Panc1 (cell line): ENCODE data around the gene GDPD5. TPM values are rescaled to one million over a fixed set of nuclear protein-coding genes. Genes with fewer than 3 reads are reported as not detected.

Source experiments
- ATAC-seq: fragments of 200-7000 bp; cut with Tn5 transposase; 2 replicates; pipeline ENCODE4 v1.9.1; 2020; ENCODE audit warnings: mild to moderate bottlenecking, moderate library complexity
- BruUV-seq: library from RNA; stranded (reverse); fragments of 400-500 nt; replicated peaks from 2 replicates; lab custom pipeline; 2021; lab: Mats Ljungman, UMichigan
- CTCF ChIA-PET: fragments of 300-600 bp; sonication (Branson Sonifier 250); formaldehyde crosslinking; loops from one replicate; lab custom pipeline; 2022; ENCODE audit warnings: antibody characterized with exemption; lab: Charles Lee
- POLR2A ChIA-PET: fragments of 300-600 bp; sonication (Branson Sonifier 250); formaldehyde crosslinking; loops from one replicate; lab custom pipeline; 2022; ENCODE audit warnings: antibody characterized with exemption; lab: Charles Lee
- DNase-seq: peaks from one replicate; pipeline ENCODE4 v3.0.0-alpha.2; 2010; ENCODE audit warnings: low read depth, low spot score
- H3K27ac ChIP-seq: 2 replicates; pipeline ENCODE4 v1.5.1; 2011; ENCODE audit warnings: mild to moderate bottlenecking, low read length, inconsistent platforms
- H3K27me3 ChIP-seq: fragments of 200-500 bp; sonication (Bioruptor generic); 2 replicates; pipeline ENCODE4 v1.6.0; 2014; ENCODE audit warnings: low read length, inconsistent platforms; ENCODE audit not compliant: control insufficient read depth, insufficient read depth
- H3K36me3 ChIP-seq: fragments of 200-500 bp; sonication (Bioruptor generic); 2 replicates; pipeline ENCODE4 v1.5.1; 2014; ENCODE audit warnings: inconsistent platforms, mild to moderate bottlenecking, low read length, moderate library complexity; ENCODE audit not compliant: control insufficient read depth, insufficient read depth
- H3K4me1 ChIP-seq: 2 replicates; pipeline ENCODE4 v1.5.1; 2011; ENCODE audit warnings: inconsistent platforms, mild to moderate bottlenecking, low read length, moderate library complexity; ENCODE audit not compliant: control insufficient read depth, insufficient read depth
- H3K4me3 ChIP-seq, 2 experiments: 2 replicates each; pipeline ENCODE4 v1.5.1; 2011 to 2012; ENCODE audit warnings: low read depth in 2 of 2, low read length in 2 of 2, mild to moderate bottlenecking in 2 of 2, inconsistent platforms in 1 of 2, moderate library complexity in 1 of 2
- H3K9me3 ChIP-seq: fragments of 200-500 bp; sonication (Bioruptor generic); 2 replicates; pipeline ENCODE4 v1.5.1; 2014; ENCODE audit warnings: low read depth, mild to moderate bottlenecking, inconsistent platforms, low read length, moderate library complexity; ENCODE audit not compliant: control insufficient read depth, insufficient read depth
- POLR2AphosphoS5 ChIP-seq: IDR thresholded peaks from 2 replicates; pipeline ENCODE4 v1.6.1; 2012; ENCODE audit warnings: mild to moderate bottlenecking, low read depth, low read length, moderate library complexity
- SIN3A ChIP-seq: IDR thresholded peaks from 2 replicates; pipeline ENCODE4 v1.6.1; 2012; ENCODE audit warnings: low read depth, mild to moderate bottlenecking, low read length, moderate library complexity, borderline replicate concordance; ENCODE audit not compliant: insufficient read depth
- TCF7L2 ChIP-seq: IDR thresholded peaks from 2 replicates; pipeline ENCODE4 v1.6.1; 2011; ENCODE audit warnings: mild to moderate bottlenecking, low read depth, low read length, inconsistent platforms
- in situ Hi-C: cut with HindIII; loops from 2 replicates; pipeline ENCODE4 v1.10.0; 2016; ENCODE audit warnings: low sequenced_read_pairs, low pct_unique_long_range_greater_than_20kb
- intact Hi-C: fragments of 100-400 bp; cut with micrococcal nuclease; formaldehyde crosslinking; loops from one replicate; pipeline ENCODE4 v1.10.0; 2022; ENCODE audit not compliant: unreplicated experiment
- total RNA-seq: library from RNA; stranded (reverse); gene quantifications from one replicate; pipeline ENCODE4 v1.2.1, GENCODE V29; 2021; ENCODE audit not compliant: unreplicated experiment
- TF ChIP-seq, protein P1 (sequence below): fragments of 450-650 bp; IDR thresholded peaks from 2 replicates; pipeline ENCODE4 v1.5.1; 2017; ENCODE audit warnings: mild to moderate bottlenecking
- TF ChIP-seq, protein P2 (sequence below), 2 experiments: IDR thresholded peaks; 2 replicates each; pipeline ENCODE4 v1.6.1; 2011 to 2012; ENCODE audit warnings: low read depth in 2 of 2, control low read depth in 1 of 2, low read length in 1 of 2, mild to moderate bottlenecking in 1 of 2, moderate library complexity in 1 of 2; ENCODE audit not compliant: insufficient read depth in 1 of 2

GDPD5 gene
- total RNA-seq, 1 experiment from 2014 or later: 6.0 TPM

DNA sequence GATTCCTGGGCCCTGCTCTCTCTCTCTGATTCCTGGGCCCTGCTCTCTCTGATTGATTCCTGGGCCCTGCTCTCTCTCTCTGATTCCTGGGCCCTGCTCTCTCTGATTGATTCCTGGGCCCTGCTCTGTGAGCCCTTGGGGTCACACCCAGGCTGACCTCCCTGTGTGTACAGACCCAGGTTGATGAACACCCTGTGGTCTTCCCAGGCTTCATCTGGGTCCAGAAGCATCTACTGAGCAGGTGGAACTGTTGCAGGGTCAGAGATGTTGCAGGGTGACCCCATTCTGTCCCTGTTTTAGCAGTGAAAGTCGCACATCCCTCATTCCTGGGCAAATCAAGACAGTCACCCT lies 16.3 kb upstream of the GDPD5 start:
- in situ Hi-C loops (no loop called here), intact Hi-C loops (loop anchor here (5.0 kb wide), 1 partner anchor 325 kb away; no protein-coding TSS in a partner anchor)
- no peaks in the 10 kb centered on the region for H3K27me3 ChIP-seq
- DNase-seq: no peak
- ChIA-PET CTCF (no interaction called here), POLR2A (no interaction called here)
- peaks cover 3% of the 10 kb centered on the region for H3K4me1 ChIP-seq
- BruUV-seq: no TSS peak
- no peak overlapping the region for H3K27ac ChIP-seq
- no peaks in the 10 kb centered on the region for H3K36me3 ChIP-seq
- H3K4me3 ChIP-seq: no peak overlapping the region
- TF ChIP-seq, protein P1, sequence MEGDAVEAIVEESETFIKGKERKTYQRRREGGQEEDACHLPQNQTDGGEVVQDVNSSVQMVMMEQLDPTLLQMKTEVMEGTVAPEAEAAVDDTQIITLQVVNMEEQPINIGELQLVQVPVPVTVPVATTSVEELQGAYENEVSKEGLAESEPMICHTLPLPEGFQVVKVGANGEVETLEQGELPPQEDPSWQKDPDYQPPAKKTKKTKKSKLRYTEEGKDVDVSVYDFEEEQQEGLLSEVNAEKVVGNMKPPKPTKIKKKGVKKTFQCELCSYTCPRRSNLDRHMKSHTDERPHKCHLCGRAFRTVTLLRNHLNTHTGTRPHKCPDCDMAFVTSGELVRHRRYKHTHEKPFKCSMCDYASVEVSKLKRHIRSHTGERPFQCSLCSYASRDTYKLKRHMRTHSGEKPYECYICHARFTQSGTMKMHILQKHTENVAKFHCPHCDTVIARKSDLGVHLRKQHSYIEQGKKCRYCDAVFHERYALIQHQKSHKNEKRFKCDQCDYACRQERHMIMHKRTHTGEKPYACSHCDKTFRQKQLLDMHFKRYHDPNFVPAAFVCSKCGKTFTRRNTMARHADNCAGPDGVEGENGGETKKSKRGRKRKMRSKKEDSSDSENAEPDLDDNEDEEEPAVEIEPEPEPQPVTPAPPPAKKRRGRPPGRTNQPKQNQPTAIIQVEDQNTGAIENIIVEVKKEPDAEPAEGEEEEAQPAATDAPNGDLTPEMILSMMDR: no peak
- TF ChIP-seq SIN3A: no peak
- TF ChIP-seq POLR2AphosphoS5: no peak
- TF ChIP-seq TCF7L2: no peak
- TF ChIP-seq, protein P2, sequence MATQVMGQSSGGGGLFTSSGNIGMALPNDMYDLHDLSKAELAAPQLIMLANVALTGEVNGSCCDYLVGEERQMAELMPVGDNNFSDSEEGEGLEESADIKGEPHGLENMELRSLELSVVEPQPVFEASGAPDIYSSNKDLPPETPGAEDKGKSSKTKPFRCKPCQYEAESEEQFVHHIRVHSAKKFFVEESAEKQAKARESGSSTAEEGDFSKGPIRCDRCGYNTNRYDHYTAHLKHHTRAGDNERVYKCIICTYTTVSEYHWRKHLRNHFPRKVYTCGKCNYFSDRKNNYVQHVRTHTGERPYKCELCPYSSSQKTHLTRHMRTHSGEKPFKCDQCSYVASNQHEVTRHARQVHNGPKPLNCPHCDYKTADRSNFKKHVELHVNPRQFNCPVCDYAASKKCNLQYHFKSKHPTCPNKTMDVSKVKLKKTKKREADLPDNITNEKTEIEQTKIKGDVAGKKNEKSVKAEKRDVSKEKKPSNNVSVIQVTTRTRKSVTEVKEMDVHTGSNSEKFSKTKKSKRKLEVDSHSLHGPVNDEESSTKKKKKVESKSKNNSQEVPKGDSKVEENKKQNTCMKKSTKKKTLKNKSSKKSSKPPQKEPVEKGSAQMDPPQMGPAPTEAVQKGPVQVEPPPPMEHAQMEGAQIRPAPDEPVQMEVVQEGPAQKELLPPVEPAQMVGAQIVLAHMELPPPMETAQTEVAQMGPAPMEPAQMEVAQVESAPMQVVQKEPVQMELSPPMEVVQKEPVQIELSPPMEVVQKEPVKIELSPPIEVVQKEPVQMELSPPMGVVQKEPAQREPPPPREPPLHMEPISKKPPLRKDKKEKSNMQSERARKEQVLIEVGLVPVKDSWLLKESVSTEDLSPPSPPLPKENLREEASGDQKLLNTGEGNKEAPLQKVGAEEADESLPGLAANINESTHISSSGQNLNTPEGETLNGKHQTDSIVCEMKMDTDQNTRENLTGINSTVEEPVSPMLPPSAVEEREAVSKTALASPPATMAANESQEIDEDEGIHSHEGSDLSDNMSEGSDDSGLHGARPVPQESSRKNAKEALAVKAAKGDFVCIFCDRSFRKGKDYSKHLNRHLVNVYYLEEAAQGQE (IDR thresholded peaks at IDR 0.05; ENCODE audit: insufficient read depth in 1 of 2, low read depth in 2 of 2, low read length in 1 of 2): no peak
- no peaks in the 10 kb centered on the region for H3K9me3 ChIP-seq
- no peak for ATAC-seq

DNA sequence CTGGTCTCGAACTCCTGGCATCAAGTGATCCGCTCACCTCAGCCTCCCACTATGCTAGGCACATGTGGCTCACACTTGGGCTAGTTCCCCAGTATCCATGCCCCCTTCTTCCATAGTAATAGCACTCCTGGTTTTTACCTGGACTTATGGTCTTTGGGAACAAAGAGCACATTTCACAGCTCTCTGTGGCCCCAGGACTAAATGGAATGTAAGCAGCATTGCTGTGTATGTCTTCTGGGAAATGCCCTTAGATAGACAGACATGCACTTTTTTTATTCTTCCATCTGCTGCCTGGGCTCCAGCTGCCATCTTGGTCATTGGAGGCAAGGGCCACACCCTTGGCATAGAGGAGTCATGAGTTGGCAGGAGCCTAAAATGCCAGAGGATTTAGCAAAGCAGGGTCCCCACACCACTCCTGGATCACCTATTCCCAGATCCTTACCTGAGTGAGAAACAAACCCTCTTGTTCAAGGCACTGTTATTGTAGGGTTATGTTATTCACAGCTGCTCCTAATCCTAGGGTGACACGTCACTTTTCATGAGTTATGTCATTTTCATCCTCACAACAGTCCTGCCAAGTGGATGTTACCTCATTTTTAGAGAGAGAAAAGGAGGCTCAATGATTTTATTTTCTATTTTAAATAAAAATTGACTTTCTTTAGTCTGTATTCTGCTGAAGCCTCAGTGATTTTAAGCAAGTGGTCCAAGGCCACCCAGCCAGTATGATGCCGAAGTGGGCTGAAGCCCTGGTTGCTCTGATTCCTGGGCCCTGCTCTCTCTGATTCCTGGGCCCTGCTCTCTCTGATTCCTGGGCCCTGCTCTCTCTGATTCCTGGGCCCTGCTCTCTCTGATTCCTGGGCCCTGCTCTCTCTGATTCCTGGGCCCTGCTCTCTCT lies 15.7 kb upstream of the GDPD5 start:
- Histone ChIP-seq H3K36me3 (no peaks in the 10 kb centered on the region), H3K27ac (no peak overlapping the region), H3K27me3 (no peaks in the 10 kb centered on the region), H3K4me3 (no peak overlapping the region), H3K4me1 (peaks cover 9% of the 10 kb centered on the region), H3K9me3 (no peaks in the 10 kb centered on the region)
- POLR2A ChIA-PET: interaction anchor here (0.7 kb wide), 1 partner anchor 56 kb away, joined by 8 read pairs; no protein-coding TSS in a partner anchor
- BruUV-seq: no TSS peak
- no peak for ATAC-seq
- TF ChIP-seq, protein P2 (IDR thresholded peaks at IDR 0.05; ENCODE audit: insufficient read depth in 1 of 2, low read depth in 2 of 2, low read length in 1 of 2): no peak
- no peak for TF ChIP-seq SIN3A
- in situ Hi-C loops: no loop called here
- CTCF ChIA-PET: interaction anchor here (0.7 kb wide), 3 partner anchors 18 to 653 kb away, joined by 6 to 10 read pairs (median 7); no protein-coding TSS in a partner anchor
- intact Hi-C loops: loop anchor here (5.0 kb wide), 1 partner anchor 326 kb away; no protein-coding TSS in a partner anchor
- DNase-seq: no peak
